ENCODE measurements around the gene CCNDBP1. TPM values are rescaled to one million over a fixed set of nuclear protein-coding genes. Genes with fewer than 3 reads are reported as not detected.
A peak's percentile ranks its signal among the peaks of the same experiment; 100 is the strongest.

The CCNDBP1 gene
- total RNA-seq, 6 experiments from 2014 or later, result 20.2 to 30.5 (median 22.9) TPM

DNA sequence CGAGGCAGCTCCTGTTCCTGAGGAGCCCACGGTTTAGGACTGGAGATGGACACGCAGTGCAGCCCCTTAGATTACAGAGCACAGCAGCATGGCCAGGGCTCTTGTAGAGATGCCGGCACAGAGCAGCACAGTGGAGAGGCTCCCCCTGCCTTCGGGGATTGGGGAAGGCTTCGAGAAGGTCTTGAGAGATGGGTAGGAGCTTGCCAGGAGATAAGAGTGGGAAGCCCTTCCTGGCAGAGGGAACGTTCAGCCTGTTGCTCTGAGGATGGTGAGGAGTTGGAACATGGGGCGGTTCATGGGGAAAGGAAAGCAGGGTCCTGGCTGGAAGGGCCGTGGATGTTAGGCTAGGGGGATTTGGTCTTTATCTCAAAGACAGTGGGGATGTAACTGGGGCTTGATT is 25.6 kb downstream of the CCNDBP1 start:
- TF ChIP-seq POLR2A (IDR thresholded peaks at IDR 0.05), result no peak
- TF ChIP-seq, protein P1, sequence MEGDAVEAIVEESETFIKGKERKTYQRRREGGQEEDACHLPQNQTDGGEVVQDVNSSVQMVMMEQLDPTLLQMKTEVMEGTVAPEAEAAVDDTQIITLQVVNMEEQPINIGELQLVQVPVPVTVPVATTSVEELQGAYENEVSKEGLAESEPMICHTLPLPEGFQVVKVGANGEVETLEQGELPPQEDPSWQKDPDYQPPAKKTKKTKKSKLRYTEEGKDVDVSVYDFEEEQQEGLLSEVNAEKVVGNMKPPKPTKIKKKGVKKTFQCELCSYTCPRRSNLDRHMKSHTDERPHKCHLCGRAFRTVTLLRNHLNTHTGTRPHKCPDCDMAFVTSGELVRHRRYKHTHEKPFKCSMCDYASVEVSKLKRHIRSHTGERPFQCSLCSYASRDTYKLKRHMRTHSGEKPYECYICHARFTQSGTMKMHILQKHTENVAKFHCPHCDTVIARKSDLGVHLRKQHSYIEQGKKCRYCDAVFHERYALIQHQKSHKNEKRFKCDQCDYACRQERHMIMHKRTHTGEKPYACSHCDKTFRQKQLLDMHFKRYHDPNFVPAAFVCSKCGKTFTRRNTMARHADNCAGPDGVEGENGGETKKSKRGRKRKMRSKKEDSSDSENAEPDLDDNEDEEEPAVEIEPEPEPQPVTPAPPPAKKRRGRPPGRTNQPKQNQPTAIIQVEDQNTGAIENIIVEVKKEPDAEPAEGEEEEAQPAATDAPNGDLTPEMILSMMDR (IDR thresholded peaks at IDR 0.05), result no peak
- DNase-seq (no peak), ATAC-seq (no peak)
- Histone ChIP-seq H3K36me3 (no peaks in the 10 kb centered on the region), H3K27ac (no peak overlapping the region), H3K4me1 (no peaks in the 10 kb centered on the region), H3K27me3 (no peaks in the 10 kb centered on the region), H3K4me3 (no peak overlapping the region), H3K9me3 (no peaks in the 10 kb centered on the region)
- intact Hi-C loops (cut with DNase I), result no loop called here
- whole genome bisulfite sequencing (ENCODE audit: insufficient coverage, low coverage, low lambda C conversion rate, missing lambda C conversion rate), result 57% methylated on average over 8 of the region's 9 CpGs

DNA sequence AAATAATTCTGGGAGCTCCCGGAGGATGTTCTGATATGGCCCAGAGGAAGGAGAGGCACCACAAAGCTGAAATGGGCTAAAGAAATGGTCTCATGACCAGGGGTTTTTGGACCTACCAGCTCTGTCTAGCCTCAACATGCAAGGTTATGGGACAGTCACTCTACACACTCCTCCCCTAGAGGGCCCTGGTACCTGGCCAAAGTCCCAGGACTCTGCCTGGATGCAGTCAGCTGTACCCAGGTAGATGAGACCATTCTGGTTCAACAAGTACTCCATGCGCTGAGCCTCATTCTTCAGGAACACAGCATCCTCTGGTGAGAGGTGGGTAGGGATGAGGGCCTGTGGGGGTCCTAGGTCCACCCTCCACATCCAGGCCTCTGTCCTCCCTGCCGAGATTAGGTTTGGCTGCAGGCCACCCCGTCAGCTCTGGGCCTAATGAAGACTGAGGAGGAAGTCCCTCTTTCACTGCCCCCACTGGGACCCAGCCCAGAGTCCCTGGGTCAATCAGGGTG is 26.1 kb downstream of the CCNDBP1 start:
- H3K9me3 ChIP-seq, result no peaks in the 10 kb centered on the region
- DNase-seq (peak in 1 of 3 donors; percentile 36), ATAC-seq (no peak)
- intact Hi-C loops (cut with DNase I), result no loop called here
- H3K4me3 ChIP-seq, result no peak overlapping the region
- no peak overlapping the region for H3K27ac ChIP-seq
- 60% methylated on average over 2 of the region's 4 CpGs for WGBS (ENCODE audit: insufficient coverage, low coverage, low lambda C conversion rate, missing lambda C conversion rate)
- no peaks in the 10 kb centered on the region for H3K36me3 ChIP-seq
- TF ChIP-seq, protein P1 (IDR thresholded peaks at IDR 0.05), result no peak
- TF ChIP-seq POLR2A (IDR thresholded peaks at IDR 0.05), result no peak
- H3K27me3 ChIP-seq, result no peaks in the 10 kb centered on the region
- H3K4me1 ChIP-seq, result no peaks in the 10 kb centered on the region

DNA sequence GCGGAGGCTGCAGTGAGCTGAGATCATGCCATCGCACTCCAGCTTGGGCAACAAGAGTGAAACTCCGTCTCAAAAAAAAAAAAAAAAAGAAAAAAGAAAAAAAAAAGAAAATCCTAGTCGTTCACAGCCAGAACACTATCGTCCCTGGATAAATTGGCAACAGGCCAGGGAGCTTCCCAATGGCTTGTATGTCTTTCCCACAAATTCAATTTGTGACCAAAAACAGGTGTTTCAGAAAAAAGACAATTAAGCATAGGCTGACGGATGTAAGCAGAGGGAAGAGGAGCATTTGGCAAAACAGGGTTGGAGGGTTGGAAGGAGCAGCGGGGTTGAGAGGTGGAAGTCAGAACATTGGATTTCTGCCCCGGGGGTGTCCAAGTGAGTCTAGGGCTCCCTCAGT is 27.1 kb downstream of the CCNDBP1 start:
- Histone ChIP-seq H3K36me3 (no peaks in the 10 kb centered on the region), H3K4me1 (no peaks in the 10 kb centered on the region), H3K27ac (no peak overlapping the region), H3K27me3 (no peaks in the 10 kb centered on the region), H3K9me3 (no peaks in the 10 kb centered on the region), H3K4me3 (no peak overlapping the region)
- peak in 1 of 3 donors; percentile 36 for DNase-seq
- 77% methylated on average over 8 of the region's 8 CpGs for WGBS (ENCODE audit: insufficient coverage, low coverage, low lambda C conversion rate, missing lambda C conversion rate)
- intact Hi-C loops (cut with DNase I), result no loop called here
- TF ChIP-seq POLR2A (IDR thresholded peaks at IDR 0.05), result no peak
- TF ChIP-seq, protein P1 (IDR thresholded peaks at IDR 0.05), result no peak
- ATAC-seq, result no peak

DNA sequence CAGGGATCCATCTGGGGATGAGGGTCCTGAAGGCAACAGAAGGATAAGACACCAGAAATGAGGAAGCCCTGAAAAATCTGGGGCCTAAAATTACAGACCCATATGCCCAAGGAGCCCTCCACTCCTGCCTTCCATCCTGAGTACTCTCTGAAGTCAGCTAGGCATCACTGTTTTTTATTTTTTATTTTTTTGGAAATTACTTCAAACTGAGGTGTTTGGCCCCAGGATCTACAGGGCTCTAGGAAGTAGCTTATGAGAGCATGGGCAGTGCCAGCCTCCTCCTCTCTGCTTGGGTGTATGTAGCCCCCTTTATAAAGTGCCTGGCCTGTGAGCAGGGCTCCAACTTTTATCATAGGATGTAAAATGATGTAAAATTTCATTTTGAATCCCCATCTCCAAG is 27.7 kb downstream of the CCNDBP1 start:
- no peak overlapping the region for H3K4me3 ChIP-seq
- no peak overlapping the region for H3K27ac ChIP-seq
- ATAC-seq, result no peak
- no peaks in the 10 kb centered on the region for H3K9me3 ChIP-seq
- H3K36me3 ChIP-seq, result no peaks in the 10 kb centered on the region
- no peaks in the 10 kb centered on the region for H3K4me1 ChIP-seq
- no peak for DNase-seq
- TF ChIP-seq, protein P1 (IDR thresholded peaks at IDR 0.05), result no peak
- no peak for TF ChIP-seq POLR2A (IDR thresholded peaks at IDR 0.05)
- no peaks in the 10 kb centered on the region for H3K27me3 ChIP-seq
- intact Hi-C loops (cut with DNase I), result no loop called here

DNA sequence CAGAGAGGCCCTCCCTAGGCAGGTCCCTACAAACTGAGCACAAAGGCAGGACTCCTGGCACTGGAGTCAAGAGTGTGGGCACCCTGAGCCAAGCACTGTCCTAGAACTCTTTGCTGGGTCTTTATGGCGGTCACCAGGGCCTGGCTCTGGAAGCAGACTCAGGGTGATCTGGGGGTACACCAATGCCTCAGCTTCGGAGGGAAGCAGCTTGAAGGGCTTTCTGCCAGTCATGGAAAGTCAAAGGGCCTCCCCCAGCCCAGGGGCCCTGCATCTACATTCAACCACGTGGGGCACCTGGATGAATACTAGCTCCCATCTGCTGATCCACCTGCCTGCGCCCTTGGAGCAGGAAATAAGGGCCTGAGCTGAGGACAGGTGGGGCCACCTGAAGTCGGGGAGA is 28.3 kb downstream of the CCNDBP1 start:
- intact Hi-C loops (cut with DNase I), result no loop called here
- TF ChIP-seq POLR2A (IDR thresholded peaks at IDR 0.05), result no peak
- TF ChIP-seq, protein P1 (IDR thresholded peaks at IDR 0.05), result no peak
- no peak overlapping the region for H3K27ac ChIP-seq
- no peaks in the 10 kb centered on the region for H3K4me1 ChIP-seq
- H3K4me3 ChIP-seq, result no peak overlapping the region
- H3K9me3 ChIP-seq, result no peaks in the 10 kb centered on the region
- no peaks in the 10 kb centered on the region for H3K36me3 ChIP-seq
- ATAC-seq (no peak), DNase-seq (peak in 1 of 3 donors; percentile 29)
- no peaks in the 10 kb centered on the region for H3K27me3 ChIP-seq
- 100% methylated on average over 1 of the region's 5 CpGs for WGBS (ENCODE audit: insufficient coverage, low coverage, low lambda C conversion rate, missing lambda C conversion rate)
